ENCODE measurements around the gene HOXD11.

The HOXD11 gene

DNA sequence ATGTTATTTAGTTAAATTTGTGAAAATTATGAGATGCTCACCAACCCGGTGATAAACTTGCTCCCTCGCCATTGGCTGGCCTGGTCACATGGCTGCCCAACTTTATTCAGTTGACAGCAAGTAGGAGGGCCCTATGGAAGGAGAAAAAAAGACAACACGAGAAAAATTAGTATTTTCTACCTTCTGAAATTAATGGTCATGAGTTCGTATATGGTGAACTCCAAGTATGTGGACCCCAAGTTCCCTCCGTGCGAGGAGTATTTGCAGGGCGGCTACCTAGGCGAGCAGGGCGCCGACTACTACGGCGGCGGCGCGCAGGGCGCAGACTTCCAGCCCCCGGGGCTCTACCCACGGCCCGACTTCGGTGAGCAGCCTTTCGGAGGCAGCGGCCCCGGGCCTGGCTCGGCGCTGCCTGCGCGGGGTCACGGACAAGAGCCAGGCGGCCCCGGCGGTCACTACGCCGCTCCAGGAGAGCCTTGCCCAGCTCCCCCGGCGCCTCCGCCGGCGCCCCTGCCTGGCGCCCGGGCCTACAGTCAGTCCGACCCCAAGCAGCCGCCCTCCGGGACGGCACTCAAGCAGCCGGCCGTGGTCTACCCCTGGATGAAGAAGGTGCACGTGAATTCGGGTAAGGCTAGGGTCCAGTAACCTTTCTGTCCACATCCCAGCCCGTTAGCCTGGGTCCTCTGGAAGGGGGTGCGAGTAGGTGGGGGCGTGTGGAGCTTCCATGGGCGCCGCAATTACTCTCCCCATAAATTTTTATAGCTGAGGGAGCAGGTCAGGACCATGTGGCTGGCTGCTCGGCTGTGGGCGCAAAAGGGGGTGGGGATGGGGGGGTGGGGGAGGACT lies 44.6 kb downstream of the HOXD11 start, which contains the start of gene HOXD4:
Gene HOXD4 (plus strand): TSS at position 109 of the 846 bp plus-strand sequence. CDS start 84 bp downstream, at position 193.
- no peak for DNase-seq

GRCh38 chr2:176152350-176153181 lies 45.5 kb downstream of the HOXD11 start:
- DNase-seq, result no peak

GRCh38 chr2:176154576-176155252 lies 47.6 kb downstream of the HOXD11 start:
- DNase-seq, result no peak

- DNase-seq, result no peak
Measured at GRCh38 chr2:176155356-176156044, 48.4 kb downstream of the HOXD11 start.

DNA sequence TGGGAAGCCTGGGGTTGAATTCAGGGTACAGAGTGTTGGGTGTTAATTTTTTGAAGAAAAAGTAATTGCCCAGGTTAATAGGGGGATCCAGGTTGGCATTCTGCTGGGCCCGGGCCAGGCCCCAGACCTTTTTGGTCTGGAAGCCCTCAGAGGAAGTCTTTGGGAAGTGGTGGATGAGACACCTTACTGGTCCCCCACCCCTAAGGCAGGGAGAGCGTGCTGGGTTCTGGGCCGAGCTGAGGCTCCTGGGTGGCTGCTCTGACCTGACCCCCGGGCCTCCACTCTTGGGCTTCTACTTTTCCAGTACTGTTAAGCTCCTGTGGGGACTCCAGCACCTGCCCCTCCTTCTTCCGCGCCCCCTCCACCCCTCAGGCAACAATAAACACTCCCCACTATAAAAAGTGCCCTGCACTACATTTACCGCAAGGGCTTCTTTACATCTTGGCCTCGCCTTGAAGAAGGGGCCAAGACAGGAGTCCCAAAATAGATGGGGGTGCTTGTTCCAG lies 49.3 kb downstream of the HOXD11 start:
- DNase-seq, result no peak

DNA sequence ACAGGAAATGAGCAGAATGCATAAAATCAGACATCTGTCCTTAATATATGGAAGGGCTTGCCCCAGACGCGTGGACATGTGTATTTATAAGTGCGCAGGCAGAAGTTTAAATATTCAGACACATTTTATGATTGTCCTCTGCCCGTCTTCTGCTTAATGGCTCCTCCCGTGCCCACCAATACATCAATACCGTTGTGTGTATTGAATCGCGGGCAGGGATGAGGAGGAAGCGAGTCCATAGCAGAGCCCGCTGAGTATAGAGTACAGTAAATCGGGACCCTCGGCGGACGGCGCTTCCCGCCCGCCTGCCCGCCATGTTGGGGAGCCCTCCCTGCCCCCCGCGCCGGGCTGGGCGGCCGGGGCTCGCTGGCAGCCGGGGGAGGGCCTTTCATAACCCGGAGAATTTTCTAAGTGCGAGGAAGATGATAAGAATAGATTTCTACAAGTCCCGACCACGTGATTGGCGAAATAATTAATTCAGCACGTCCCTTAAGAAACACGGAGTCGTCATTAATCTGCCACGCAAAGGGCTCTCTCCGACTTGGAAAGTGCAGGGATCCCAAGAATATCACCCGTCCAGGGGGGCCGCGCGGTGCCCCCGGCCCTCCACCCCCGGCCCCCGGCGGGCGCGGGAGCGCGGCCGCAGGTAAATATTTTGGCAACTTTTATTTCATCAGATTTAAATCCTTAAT lies 49.9 kb downstream of the HOXD11 start, which contains the start of gene HOXD3:
Gene HOXD3 (plus strand): TSS at position 501 of the 692 bp plus-strand sequence. CDS start 11,808 bp downstream, outside the sequence.
- DNase-seq, result no peak

DNA sequence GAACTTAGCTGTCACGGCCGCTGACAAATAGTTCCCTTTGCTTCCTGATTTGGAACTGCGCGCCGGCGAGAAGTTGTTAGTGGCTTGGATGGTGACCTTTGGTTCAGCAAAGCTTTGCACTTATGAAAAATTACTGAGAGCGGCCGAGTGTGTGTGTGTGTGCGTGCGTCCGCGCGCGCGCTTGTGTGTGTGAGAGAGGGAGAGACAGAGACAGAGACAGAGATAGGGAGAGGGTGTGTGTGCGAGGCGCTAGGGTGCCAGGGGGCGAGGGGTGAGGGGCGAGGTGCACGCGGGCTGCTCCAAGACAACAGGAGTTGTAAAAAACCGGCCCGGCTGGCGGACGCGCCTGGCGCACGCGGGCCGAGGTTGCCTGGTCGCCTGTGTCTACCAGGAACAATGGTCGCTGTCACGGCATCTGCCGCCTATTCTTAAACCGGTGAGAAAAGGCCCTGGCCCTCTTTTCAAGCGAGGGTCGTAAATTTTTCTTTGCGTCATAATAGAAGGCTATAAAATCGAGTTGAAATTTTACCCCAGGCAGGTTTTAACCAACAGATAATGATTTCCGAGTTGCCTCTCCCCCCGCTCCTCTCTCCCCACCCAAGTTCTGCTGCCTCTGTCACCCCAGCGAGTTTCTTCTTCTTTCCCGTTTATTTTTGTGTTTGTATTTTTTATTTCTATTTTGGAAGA lies 50.6 kb downstream of the HOXD11 start:
- peak; percentile 39 for DNase-seq

DNA sequence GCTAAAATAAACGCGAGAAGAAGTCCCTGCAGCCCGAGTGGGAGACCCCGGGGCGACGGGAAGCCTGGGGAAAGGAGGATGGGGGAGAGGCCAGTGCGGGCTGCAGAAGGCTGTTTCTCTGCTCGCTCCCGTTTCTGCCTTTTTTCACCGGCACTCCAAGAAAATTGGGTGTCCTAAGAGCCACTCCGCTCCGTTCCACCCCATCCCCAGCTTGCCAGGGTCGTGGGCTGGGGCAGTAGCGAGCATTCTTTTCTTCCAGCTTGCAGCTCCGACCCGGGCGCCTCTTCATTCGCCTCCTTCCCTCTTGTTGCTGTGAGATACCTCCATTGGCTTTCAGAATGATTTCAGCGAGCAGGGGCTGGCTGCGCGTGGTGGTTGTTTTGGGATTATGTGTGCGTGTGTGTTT lies 51.1 kb downstream of the HOXD11 start:
- no peak for DNase-seq

- no peak for DNase-seq
Measured at GRCh38 chr2:176158855-176159662, 52.0 kb downstream of the HOXD11 start.

Measured in NCI-H1436 (cell line).